GM10266 (cell line): ENCODE measurements around the gene CLTRN.
"Not testable (repeated sequence)": the region's sequence is repeated elsewhere in the genome, so short reads cannot be mapped to it uniquely, and the experiment has no call there.

Experiments
- DNase-seq: peaks from one replicate; pipeline ENCODE4 v3.0.0; 2012; ENCODE audit errors: extremely low spot score
- TF ChIP-seq, protein P1 (sequence below): IDR thresholded peaks from 2 replicates; pipeline ENCODE4 v1.5.1; 2012; ENCODE audit warnings: mild to moderate bottlenecking, low read depth; ENCODE audit not compliant: control insufficient read depth, insufficient read depth; ENCODE audit errors: missing control alignments

The CLTRN gene

DNA sequence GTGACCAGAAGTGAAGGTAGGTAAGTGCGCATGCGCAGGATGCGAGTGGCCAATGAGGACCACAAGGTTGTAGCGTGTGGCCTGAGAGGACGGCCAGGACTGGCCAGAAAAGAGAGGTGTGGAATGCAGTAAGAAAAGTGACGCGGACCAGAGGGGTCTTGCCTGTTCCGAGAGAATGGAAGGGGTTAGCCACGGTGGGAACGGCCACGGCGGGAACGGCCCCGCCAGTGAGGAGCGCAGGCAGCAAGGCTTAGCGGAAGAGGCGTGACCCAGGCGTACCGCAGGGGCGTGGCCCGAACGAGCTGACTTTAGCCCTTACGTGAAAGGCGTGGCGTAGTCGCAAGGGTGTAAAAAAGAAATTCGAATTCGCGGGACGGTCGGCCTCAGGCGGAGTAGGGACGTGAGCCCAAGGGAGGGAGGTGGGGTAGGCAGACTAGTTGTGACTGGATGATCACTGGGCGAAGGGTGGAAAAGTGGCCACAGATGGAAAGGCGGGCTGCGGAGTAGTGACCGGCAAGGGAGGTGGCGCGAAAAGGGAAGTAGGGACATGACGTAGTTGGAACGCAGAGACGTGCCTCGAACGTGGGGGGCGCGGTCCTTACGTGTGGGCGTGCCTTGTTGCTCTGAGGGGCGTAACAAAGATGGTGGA, 10.4 kb upstream of the CLTRN start:
- DNase-seq = peak; percentile 74
- TF ChIP-seq, protein P1, sequence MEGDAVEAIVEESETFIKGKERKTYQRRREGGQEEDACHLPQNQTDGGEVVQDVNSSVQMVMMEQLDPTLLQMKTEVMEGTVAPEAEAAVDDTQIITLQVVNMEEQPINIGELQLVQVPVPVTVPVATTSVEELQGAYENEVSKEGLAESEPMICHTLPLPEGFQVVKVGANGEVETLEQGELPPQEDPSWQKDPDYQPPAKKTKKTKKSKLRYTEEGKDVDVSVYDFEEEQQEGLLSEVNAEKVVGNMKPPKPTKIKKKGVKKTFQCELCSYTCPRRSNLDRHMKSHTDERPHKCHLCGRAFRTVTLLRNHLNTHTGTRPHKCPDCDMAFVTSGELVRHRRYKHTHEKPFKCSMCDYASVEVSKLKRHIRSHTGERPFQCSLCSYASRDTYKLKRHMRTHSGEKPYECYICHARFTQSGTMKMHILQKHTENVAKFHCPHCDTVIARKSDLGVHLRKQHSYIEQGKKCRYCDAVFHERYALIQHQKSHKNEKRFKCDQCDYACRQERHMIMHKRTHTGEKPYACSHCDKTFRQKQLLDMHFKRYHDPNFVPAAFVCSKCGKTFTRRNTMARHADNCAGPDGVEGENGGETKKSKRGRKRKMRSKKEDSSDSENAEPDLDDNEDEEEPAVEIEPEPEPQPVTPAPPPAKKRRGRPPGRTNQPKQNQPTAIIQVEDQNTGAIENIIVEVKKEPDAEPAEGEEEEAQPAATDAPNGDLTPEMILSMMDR = no peak

DNA sequence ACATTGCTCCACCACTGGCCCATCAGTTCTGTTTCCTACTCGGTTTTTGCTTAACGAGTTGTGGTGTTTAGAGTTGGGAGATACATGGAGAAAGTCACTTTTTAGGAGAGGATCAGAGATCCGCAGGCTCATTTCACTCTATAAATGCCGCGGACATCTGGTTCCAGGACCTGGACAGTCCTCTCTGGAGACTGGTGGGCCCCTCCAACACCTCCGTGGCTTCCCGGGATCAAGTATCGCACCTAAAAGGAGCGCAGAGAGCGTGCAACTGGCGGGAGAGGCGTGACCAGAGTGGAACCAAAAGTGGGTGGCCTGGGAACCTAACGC, 9.9 kb upstream of the CLTRN start:
- DNase-seq = no peak
- TF ChIP-seq, protein P1 = no peak

DNA sequence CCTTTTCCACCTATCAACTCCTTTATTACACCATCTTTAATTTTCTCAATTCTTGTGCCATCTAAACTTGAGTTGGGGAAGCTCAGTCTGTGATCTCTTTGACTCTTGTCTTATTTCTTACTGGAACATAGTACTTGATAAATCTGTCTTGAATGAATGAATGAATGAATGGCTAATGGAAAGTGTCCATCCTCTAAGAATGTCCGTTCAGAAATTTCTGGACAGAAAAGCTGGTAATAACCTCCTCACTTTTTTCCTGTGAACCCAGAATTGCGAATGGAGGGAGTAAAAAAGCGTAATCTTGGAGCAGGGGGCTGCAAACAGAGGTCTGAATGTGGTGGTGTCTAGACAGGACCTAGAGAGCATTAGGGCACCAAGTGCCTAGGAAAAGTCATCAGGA, 9.4 kb upstream of the CLTRN start:
- DNase-seq = no peak

DNA sequence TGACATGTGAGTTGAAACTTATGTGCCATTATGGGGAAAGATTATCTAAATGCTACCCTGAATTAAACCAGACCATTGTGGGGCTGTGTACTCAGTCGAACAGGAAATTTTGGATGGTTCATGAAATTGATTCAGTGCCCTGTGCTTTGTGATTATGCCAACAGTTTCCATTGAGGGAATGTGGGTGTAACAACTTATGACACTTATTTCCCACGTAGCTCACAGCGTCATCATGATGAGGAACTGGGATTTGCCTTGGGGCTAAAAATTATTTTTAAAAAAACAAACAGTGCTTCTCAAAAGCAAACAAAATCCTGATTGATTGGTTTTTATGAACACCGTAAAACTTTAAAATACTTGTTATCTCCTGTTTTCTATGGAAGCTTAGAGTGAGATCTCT, 8.3 kb upstream of the CLTRN start:
- TF ChIP-seq, protein P1 = no peak
- no peak for DNase-seq

More for the DNA sequence above, 9.4 kb upstream of the CLTRN start:
- TF ChIP-seq, protein P1 = no peak

DNA sequence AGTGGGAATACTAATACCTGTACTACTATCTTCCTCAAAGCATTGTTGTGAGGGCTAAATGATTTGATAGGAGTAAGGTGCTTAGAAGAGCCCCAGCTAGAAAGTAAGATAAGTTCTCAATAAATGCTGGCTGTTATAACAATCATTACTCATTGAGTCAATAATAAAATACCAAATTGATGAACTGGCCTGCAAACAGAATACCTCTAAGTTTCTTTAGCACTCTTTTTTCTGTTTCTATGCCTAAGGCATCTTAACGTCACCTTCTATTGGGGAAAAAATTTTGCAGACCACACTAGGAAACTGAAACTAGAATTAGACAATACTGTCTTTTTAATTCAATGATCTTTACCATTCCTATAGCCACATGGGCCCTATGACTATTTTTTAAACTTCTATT, 1.2 kb downstream of the CLTRN start:
- DNase-seq = no peak
- TF ChIP-seq, protein P1 = no peak

DNA sequence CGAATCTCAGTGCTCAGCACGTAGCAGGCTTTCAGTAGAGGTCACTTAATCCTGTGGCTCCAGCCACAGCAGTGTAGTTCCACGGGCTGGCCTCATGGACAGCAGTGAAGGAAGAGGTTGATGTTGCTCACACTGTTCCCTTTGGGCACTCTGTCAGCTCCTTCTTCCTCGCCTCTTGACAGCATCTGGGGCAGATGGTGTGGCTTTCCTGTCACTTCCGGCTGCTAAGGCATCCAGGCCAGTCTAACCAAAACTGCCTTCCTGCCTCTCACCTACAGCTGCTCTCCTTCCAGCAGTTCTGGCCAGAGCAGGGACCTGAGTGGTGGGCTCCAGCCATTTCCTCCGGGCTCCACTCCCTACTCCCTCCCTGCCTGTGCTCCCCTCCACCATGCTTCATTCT, 9.8 kb downstream of the CLTRN start:
- DNase-seq = not testable (repeated sequence)

DNA sequence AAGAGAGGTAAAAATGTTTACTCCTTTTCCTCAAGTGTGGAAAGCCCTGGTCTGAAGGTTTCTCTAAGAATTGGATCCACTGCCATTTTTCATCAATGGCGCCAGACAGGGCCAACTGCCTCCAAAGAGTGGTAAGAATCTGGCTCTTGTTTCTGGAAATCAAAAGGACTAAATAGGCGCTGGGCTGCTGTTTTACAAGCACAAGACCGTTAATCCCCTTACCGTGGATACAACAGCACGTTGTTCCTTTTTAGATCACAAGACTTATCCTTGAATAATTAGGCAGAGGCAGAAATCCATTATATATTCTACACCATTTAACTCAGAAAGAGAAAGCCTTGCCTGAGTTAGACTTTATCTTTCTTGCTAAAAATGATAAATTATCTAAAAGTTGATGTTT, 10.6 kb downstream of the CLTRN start:
- TF ChIP-seq, protein P1 = no peak
- DNase-seq = no peak

DNA sequence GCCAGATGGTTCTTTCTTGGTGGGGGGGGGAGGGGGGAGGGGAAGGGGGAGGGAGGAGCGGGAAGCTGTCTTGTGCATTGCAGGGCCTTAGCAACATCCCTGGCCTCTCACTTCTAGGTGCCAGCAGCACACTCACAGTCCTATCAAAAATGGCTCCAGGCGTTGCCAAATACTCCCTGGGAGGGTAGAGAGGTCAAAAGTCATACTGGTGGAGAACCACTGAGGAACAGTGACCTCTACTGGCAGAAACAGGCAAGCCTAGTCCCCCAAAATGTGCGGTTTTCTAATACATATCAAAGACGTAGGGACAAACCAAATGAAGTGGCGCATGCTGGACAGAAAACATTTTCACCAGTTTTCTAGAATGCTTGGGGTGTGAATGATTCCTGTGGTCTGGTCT, 17.1 kb downstream of the CLTRN start:
- not testable (repeated sequence) for DNase-seq
